Upper lobe of left lung (tissue), 4 donors: ENCODE data around the gene FHOD3.

Experiments
- CTCF ChIP-seq, 6 experiments: fragments of 450-650 bp in 4 of 6; fragments of 200-600 bp in 2 of 6; sonication (generic) in 2 of 6; IDR thresholded peaks; one replicate each; pipeline ENCODE4 v1.5.1; 2016 to 2019; ENCODE audit warnings: antibody characterized with exemption in 6 of 6
- POLR2A ChIP-seq, 4 donors: fragments of 450-650 bp; IDR thresholded peaks; one replicate each; pipeline ENCODE4 v1.5.1; 2016 to 2017; ENCODE audit warnings: antibody characterized with exemption in 4 of 4, mild to moderate bottlenecking in 2 of 4
- POLR2AphosphoS5 ChIP-seq, 2 donors: sonication (generic); formaldehyde crosslinking; IDR thresholded peaks; one replicate each; pipeline ENCODE4 v1.5.1; 2017; ENCODE audit warnings: antibody characterized with exemption in 2 of 2

GRCh38 chr18:36610258-36610657 is 312.7 kb downstream of the FHOD3 start:
- TF ChIP-seq CTCF (IDR thresholded peaks at IDR 0.05) (no peak), POLR2A (IDR thresholded peaks at IDR 0.05) (no peak), POLR2AphosphoS5 (IDR thresholded peaks at IDR 0.05) (no peak)
